GM10266 (cell line): ENCODE results near the gene TMIGD1.

Experiments
- DNase-seq: peaks from one replicate; pipeline ENCODE4 v3.0.0; 2012; ENCODE audit errors: extremely low spot score
- CTCF ChIP-seq: IDR thresholded peaks from 2 replicates; pipeline ENCODE4 v1.5.1; 2012; ENCODE audit warnings: mild to moderate bottlenecking, low read depth; ENCODE audit not compliant: control insufficient read depth, insufficient read depth; ENCODE audit errors: missing control alignments

TMIGD1 gene

GRCh38 chr17:30341703-30342249, 7.9 kb upstream of the TMIGD1 start:
- DNase-seq, result no peak
- TF ChIP-seq CTCF, result no peak

GRCh38 chr17:30340801-30341356, 7.0 kb upstream of the TMIGD1 start:
- no peak for TF ChIP-seq CTCF
- no peak for DNase-seq

GRCh38 chr17:30339086-30339485, 5.2 kb upstream of the TMIGD1 start:
- no peak for DNase-seq
- no peak for TF ChIP-seq CTCF

- TF ChIP-seq CTCF, result no peak
- no peak for DNase-seq
Measured at GRCh38 chr17:30337393-30337999, 3.6 kb upstream of the TMIGD1 start.

- peak; percentile 49 for TF ChIP-seq CTCF
- peak; percentile 38 for DNase-seq
Measured at GRCh38 chr17:30336369-30337171, 2.7 kb upstream of the TMIGD1 start.

- no peak for TF ChIP-seq CTCF
- DNase-seq, result no peak
Measured at GRCh38 chr17:30334421-30334820, 564 bp upstream of the TMIGD1 start.
